ENCODE measurements around the gene PACSIN2.
"Not testable (repeated sequence)": the region's sequence is repeated elsewhere in the genome, so short reads cannot be mapped to it uniquely, and the experiment has no call there.

PACSIN2 gene

GRCh38 chr22:42972649-42973535 is 42.1 kb downstream of the PACSIN2 start:
- ChIA-PET POLR2A (interaction anchor here (0.7 kb wide), 1 partner anchor 161 kb away, joined by 3 read pairs; no protein-coding TSS in a partner anchor), CTCF (interaction anchor here (1.2 to 2.2 kb wide), 3 partner anchors 38 to 105 kb away, joined by 3 to 5 read pairs (median 4); no protein-coding TSS in a partner anchor)
- DNase-seq (ENCODE audit: extremely low spot score), result no peak
- TF ChIP-seq CTCF (IDR thresholded peaks at IDR 0.05; ENCODE audit: control extremely low read depth, extremely low read depth, low read depth, missing control alignments), result no peak

GRCh38 chr22:42971473-42971860 is 43.5 kb downstream of the PACSIN2 start:
- CTCF ChIA-PET, result interaction anchor here (1.2 kb wide), 1 partner anchor 38 kb away, joined by 3 read pairs; no protein-coding TSS in a partner anchor
- POLR2A ChIA-PET; DNase-seq (ENCODE audit: extremely low spot score): not testable (repeated sequence)

- no peak for DNase-seq (ENCODE audit: extremely low spot score)
- ChIA-PET CTCF (interaction anchor here (1.2 kb wide), 1 partner anchor 36 kb away, joined by 3 read pairs; no protein-coding TSS in a partner anchor), POLR2A (interaction anchor here (0.9 kb wide), 1 partner anchor 46 kb away, joined by 3 read pairs; no protein-coding TSS in a partner anchor)
- no peak for TF ChIP-seq CTCF (IDR thresholded peaks at IDR 0.05; ENCODE audit: control extremely low read depth, extremely low read depth, low read depth, missing control alignments)
Observed at GRCh38 chr22:42970029-42970428, 44.9 kb downstream of the PACSIN2 start.

- DNase-seq (ENCODE audit: extremely low spot score), result no peak
- CTCF ChIA-PET, result interaction anchor here (1.3 kb wide), 1 partner anchor 101 kb away, joined by 3 read pairs; no protein-coding TSS in a partner anchor
- POLR2A ChIA-PET, result no interaction called here
- no peak for TF ChIP-seq CTCF (IDR thresholded peaks at IDR 0.05; ENCODE audit: control extremely low read depth, extremely low read depth, low read depth, missing control alignments)
Observed at GRCh38 chr22:42969348-42969975, 45.5 kb downstream of the PACSIN2 start.

GRCh38 chr22:42967933-42968332 is 47.0 kb downstream of the PACSIN2 start:
- peak; percentile 71 for TF ChIP-seq CTCF (IDR thresholded peaks at IDR 0.05; ENCODE audit: control extremely low read depth, extremely low read depth, low read depth, missing control alignments)
- CTCF ChIA-PET, result interaction anchor here (0.8 to 1.4 kb wide), 6 partner anchors 8 to 200 kb away, joined by 3 to 4 read pairs (median 3); no protein-coding TSS in a partner anchor
- DNase-seq (ENCODE audit: extremely low spot score), result no peak
- POLR2A ChIA-PET, result no interaction called here

- ChIA-PET POLR2A (no interaction called here), CTCF (interaction anchor here (0.7 to 2.8 kb wide), 3 partner anchors 9 to 99 kb away, joined by 3 to 12 read pairs (median 4); no protein-coding TSS in a partner anchor)
- no peak for TF ChIP-seq CTCF (IDR thresholded peaks at IDR 0.05; ENCODE audit: control extremely low read depth, extremely low read depth, low read depth, missing control alignments)
- DNase-seq (ENCODE audit: extremely low spot score), result no peak
Observed at GRCh38 chr22:42967005-42967404, 47.9 kb downstream of the PACSIN2 start.

Data from GM10248 (cell line).